Stimulated activated CD8-positive, alpha-beta memory T cell treated with anti-CD3 and anti-CD28 coated beads, Interleukin-12 subunit alpha, Interleukin-12 subunit beta, amount 100 ng/mL, for 24 hours (primary cell): ENCODE measurements around the gene BCAS3.

ENCODE experiments used
- DNase-seq: peaks from one replicate; pipeline ENCODE4 v3.0.0-alpha.2; 2020; ENCODE audit errors: extremely low read depth

The BCAS3 gene

DNA sequence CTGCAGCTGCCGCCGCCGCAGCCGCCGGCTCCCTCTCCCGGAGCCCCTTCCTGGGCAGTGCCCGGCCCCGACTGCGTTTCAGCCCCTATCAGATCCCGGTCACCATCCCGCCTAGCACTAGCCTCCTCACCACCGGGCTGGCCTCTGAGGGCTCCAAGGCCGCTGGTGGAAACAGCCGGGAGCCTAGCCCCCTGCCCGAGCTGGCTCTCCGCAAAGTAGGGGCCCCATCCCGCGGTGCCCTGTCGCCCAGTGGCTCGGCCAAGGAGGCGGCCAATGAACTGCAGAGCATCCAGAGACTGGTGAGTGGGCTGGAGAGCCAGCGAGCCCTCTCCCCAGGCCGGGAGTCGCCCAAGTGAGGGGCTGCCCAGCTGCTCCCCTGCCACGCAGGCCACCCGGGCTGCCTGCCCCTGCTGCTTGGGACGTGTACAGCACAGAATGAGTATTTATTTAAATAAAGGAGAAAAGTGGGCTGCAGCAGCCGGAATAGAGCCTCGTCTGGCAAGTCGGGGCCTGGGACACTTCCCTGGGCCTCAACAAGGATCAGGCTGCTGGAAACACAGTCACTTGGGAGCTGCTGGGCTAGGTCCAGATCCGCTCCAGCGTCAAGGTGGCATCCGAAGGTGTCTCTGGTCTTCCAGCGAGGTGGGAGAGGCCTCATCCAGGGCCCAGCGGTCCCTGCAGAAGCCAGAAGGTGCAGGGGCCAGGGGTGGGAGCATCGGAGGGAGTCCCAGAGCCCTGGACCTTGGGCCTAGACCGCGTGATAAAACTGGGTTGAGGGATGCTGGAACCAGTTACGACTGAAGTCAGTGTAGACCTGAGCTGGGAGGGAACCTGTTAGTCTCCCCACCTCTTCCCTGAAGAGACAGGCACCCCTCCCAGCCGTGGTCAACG, 730.7 kb downstream of the BCAS3 start:
- DNase-seq: no peak

DNA sequence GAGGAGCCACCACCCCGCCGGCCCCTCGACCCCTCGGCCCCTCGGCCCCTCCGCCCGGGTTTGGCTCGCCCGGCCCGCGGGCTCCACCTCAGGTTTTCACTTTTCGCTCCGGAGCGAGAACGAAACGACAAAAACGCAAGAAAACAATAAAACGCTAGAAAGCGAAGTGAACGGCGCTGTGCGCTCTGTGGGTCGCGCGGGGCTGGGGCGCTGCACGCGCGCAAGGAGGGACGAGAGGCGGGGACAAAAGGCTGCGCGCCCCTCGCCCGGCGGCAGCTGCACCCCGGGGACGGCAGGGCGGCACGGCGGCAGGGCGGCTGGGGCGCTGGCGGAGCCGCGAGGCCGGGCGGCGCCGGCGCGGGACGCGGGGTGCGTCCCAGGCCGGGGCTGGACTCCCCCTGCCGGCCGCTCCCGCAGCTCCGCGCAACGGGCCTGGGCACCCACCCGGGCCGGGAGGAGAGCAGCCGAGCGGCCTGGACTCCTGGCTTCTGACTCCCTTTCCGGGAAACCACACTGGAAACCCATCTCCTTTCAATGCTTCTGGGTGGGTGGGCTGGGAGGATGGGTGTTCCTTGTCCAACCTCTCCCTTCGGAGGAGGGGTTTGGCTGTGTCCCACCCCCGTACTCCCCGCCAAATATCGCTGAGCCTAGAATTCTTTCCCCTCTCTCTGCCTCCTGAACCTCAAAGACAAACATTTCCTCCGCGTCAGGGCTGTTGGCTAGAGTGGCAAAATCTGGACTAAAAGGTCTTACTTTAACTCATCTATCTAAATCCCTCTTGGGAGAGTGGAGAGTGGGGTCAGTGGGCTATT, 731.9 kb downstream of the BCAS3 start:
- no peak for DNase-seq

GRCh38 chr17:61410141-61411010, 732.7 kb downstream of the BCAS3 start:
- no peak for DNase-seq

DNA sequence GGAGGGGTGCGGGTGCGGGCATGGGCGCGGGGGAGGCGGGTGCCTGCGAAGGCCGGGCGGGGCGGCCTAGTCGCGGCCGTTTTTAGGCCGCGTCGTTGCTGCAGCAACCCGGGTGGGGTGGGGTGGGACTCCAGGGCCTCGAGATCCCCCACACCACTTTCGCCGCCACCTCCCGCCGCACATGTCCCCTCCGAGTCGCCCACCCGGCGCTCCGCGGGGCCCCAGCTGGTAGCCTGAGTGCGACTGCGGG, 733.3 kb downstream of the BCAS3 start:
- no peak for DNase-seq

GRCh38 chr17:61411261-61412142, 733.9 kb downstream of the BCAS3 start:
- DNase-seq: no peak

DNA sequence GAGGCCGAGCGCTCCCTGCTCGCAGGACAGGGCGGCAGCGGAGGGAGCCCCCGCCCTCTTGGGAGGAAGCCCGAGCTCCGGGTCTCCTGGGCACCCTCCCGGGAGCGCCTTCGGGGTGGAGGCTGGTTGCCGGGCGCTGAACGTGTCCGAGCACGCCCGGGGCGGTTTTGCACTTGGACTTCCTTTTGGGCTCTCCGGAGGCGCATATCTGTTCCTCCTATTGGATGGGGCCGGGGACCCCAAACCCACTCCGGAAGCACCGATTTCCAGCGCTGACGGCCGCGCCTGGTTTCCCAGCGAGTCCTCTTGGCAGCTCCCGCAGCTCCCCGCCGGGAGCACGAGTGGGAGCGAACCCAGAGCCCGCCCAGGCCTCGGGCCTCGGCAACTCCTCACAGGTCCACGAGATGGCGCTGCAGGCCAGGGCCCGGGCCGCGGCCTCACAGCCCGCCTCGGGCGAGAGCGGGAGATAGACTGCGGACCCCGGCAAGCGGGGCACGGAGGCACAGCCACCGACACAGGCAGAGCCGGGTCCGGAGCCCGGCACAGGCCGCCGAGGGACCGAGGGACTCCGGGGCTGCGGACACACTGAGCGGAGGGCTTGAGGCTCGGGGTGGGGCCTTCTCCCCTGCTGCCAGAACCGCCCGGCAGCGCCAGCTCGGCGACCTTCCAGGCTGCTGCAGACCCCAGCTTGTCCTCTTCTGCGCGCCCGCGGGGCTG, 734.6 kb downstream of the BCAS3 start:
- DNase-seq: no peak

DNA sequence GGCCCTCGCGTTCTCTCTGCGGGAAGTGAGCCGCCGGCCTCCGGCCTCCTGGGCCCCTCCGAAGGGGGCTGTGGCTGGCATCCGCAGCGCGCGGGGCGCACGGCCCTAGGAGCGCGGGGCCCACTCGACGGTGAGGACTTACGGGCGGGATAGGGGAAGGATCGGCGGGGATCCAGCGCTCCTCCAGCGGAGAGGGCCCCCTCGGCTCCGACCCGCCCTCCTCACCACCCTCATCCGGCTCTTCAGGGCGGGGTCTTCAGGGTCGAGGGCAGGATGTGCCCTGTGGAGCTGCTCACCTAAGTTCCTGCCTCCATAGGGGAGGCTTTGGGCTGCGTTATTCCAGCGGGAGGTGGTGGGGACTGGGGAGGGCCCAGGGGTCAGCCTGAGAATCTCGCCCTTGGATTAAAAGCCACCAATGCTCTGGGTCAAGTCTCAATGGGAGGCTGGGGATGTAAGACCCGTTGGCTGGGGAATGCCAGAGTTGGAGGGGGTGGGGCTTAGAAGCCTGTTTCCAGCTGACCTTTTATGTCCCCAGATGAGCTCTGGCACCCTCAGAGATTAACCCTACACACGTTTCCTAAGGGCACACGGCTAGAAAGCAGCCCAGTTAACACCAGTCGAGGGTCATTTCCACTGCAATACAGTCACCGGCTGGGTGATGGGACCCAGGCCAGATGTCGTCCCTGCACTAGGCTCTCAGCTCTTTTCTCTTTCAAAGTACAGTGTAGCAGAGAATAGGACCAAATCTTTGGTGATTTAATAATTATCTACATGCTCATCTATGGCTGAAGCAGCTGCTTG, 735.4 kb downstream of the BCAS3 start:
- DNase-seq: no peak

- DNase-seq: no peak
Measured at GRCh38 chr17:61413661-61414126, 736.0 kb downstream of the BCAS3 start.

DNA sequence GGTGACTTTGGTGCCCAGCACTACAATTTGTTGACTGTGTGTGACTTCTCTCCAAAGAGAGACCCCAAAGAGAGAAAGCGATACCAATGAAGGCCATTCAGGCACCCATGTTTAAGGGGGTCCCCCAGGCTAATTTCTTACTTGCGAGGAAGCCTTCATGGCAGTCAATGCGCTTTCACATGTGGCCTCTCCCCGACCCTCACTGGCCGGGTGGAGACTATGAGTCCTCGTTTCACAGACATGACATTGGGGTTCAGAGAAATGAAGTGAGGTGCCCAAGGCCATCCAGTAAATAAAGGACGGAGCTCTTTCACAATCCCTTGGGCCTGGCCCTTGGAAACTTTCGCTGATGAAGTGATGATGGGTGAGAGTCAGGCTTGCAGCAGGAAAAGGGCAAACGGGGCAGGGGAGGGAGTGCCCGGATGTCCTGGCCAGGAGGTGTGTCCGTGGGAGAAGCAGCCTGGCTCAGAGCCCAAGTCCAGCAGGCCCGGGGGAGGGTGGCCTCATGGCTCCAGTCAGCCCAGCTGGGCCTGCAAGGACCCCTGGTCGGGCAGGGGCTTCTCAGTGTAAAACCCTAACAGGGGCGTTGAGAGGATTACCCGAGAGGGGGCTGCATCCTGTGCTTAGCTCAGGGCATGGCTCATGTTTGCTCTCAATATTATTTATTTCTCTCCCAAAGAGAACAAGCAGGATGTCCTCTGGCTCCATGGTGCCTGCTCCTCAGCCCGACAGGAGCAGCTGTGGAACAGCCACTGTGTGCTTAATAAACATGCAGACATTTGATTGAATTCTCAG, 736.7 kb downstream of the BCAS3 start:
- DNase-seq: no peak

DNA sequence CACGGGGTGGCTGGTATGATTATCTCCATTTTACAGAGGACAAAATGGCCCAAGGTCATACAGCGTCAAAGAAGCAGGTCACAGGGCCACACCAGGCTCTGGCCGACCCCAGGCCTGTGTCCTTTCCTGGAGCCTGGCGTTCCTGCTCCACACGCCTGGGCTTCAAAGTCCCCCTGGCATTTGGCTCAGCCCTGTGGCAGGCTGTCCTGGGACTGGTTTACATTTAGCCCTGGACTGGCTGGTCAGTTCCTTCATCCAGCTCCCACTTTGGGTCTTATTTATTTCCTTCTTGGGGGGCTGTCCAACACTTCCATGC, 737.2 kb downstream of the BCAS3 start:
- no peak for DNase-seq

DNA sequence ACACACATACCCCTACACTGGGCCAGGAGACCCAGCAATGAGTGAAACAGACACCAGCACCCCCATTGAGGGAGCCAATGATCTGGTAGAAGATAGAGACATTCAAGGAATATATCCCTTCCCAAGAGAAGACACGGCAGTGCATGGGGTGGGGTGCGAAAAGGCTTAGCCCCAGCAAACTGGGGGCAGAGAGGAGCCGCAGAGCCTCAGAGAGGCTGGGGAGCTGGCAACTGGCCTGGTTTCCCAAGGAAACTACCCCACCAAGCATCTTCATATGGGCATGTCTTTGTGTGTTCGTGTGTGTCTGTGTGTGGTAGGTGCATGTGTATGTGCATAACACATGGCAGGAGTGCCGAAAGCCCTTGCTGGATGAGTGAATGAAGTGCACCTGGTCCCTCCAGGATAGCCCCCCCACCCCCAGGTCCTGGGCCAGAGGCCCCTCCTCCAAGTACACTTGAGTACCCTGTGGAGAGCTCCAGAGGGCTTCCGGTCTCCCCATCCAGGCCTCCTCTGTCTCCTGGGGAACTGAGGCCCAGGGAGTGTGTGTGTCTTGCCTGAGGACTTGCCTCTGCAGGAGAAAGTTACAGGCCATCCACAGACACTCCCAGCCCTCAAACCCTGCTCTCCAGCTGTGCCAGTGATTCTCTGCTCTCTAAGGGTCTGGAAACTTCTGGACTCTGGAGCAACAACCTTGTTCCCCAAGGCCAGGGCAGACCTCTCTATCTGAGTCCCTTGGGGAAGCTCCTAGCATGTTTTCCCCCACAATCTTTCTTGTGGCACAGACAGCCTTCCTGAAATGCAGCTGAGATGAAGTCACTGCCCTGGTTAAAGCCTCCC, 737.9 kb downstream of the BCAS3 start:
- DNase-seq: no peak

DNA sequence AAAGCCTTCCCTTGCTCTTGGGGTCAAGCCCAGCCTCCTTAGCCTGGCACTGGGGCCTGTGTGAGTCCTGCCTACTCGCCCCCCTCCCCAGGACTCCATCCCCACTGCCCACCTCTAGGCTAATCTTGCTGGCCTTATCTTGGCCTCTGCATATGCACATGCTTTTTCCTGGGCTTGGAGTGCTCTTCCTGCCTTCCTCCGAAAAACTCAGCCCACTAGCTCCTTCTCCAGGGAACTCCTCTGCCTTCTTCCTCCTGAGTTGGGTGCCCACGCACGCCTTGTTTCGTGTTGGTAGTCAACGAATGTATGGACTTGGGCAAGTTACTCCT, 738.5 kb downstream of the BCAS3 start:
- no peak for DNase-seq

DNA sequence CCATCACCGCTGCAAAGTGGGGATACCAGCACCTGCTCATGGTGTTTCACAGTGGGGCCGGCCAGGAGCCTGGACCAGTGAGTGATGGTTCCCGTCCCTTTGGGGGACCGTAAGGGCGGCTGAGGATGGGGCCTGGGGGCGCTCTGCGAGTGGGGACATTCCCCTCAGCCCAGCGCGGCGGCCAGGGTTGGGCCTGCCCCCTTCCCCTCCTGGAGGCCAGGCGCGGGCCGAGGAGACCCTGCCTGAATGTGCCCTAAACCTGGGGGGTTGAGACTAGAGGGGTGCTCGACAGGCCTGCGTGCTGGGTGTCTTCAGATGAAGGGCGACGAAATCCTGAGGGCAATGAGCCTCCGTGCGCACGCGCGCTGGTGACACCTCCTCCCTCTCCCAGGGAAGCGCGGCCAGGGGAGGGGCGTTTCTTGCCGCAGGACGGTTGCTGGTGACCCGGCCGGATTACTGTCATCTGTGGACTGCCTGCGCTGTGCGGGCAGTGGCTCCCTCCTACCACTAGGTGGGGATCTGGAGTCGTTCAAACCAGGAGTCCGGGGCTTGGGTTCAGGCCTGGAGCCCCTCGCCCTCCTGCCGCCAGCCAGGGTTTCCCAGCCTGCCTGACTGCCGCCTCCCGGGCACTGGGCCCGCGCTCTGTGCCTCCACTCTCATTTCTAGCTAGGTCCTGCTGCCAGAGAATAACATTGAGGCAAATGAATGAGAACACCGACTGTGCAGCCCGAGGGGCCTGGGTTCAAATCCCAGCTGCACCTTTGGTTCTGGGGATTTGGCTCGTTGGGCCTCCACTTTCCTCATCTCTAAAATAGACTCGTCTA, 739.1 kb downstream of the BCAS3 start:
- DNase-seq: no peak

- DNase-seq: no peak
Measured at GRCh38 chr17:61418449-61418848, 740.8 kb downstream of the BCAS3 start.

GRCh38 chr17:61419496-61420046, 741.9 kb downstream of the BCAS3 start:
- DNase-seq: no peak

DNA sequence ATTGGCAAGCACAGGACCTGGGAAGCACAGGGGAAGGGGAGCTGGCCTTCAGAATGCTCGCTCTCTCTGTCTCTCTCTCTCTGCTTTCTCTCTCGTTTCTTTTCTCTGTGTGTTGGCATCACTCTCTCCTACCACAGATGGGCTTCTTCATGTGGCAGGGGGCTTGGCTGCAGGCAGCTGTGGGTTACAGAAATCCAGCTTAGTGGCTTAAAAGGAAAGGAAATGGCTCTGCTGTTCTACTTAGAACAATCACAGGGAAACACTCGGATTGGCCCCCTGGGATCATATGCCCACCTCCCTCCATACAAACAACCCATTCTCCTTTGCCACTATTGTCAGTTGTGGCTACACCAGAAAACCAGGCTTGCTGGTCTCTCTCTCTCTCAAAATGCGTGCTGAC, 742.4 kb downstream of the BCAS3 start:
- no peak for DNase-seq

DNA sequence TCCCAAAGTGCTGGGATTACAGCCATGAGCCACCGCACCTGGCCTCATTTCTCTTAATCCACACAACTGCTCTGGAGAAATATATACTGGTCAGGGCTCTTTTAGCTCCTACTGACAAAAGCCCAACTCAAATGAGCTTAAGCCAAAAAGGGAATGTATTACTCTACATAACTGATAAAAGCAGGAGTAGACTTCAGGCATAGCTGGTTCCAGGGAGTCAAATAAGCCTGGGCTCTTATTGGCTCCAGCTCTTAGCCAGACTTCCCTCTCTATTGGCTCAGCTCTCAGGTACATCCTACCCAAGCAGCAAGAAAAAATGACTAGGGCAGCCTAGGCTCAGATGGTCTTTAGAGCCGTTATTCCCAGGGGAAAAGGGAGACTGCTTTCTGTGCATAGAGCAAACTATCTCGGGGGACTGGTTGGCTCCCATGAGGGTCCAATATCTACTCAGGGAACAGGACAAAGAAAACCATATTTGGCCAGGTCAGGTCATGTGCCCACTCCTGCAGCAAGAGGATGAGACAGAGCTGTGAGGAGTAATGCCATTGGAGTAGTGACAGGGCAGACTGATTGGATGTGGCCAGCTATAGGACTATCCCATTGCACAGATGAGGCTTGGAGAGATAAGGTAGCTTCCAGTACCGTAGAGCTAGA, 743.2 kb downstream of the BCAS3 start:
- no peak for DNase-seq
